ENCODE data around the gene CLCN2.

CLCN2 gene

GRCh38 chr3:184352149-184352785 is 9.1 kb downstream of the CLCN2 start:
- Histone ChIP-seq H3K27ac (ENCODE audit: insufficient read depth, low read depth, low read length, poor library complexity, severe bottlenecking) (no peak overlapping the region), H3K4me1 (ENCODE audit: control insufficient read depth, insufficient read depth, low read length) (peaks cover 14% of the 10 kb centered on the region), H3K4me3 (ENCODE audit: insufficient read depth, low read depth, low read length) (no peak overlapping the region), H3K27me3 (ENCODE audit: control insufficient read depth, insufficient read depth, low read length, poor library complexity, severe bottlenecking) (no peaks in the 10 kb centered on the region), H3K9me3 (ENCODE audit: control insufficient read depth, low read length) (no peaks in the 10 kb centered on the region), H3K36me3 (ENCODE audit: control insufficient read depth, insufficient read depth, low read length) (peaks cover 36% of the 10 kb centered on the region)
- WGBS, 2 experiments: 90 to 96% methylated on average over 15 of the region's 15 CpGs

GRCh38 chr3:184351511-184352148 is 9.8 kb downstream of the CLCN2 start:
- peaks cover 30% of the 10 kb centered on the region for H3K36me3 ChIP-seq (ENCODE audit: control insufficient read depth, insufficient read depth, low read length)
- no peaks in the 10 kb centered on the region for H3K9me3 ChIP-seq (ENCODE audit: control insufficient read depth, low read length)
- WGBS, 2 experiments: 74 to 75% methylated on average over 9 of the region's 9 CpGs
- peaks cover 14% of the 10 kb centered on the region for H3K4me1 ChIP-seq (ENCODE audit: control insufficient read depth, insufficient read depth, low read length)
- no peaks in the 10 kb centered on the region for H3K27me3 ChIP-seq (ENCODE audit: control insufficient read depth, insufficient read depth, low read length, poor library complexity, severe bottlenecking)
- H3K4me3 ChIP-seq (ENCODE audit: insufficient read depth, low read depth, low read length): no peak overlapping the region
- H3K27ac ChIP-seq (ENCODE audit: insufficient read depth, low read depth, low read length, poor library complexity, severe bottlenecking): no peak overlapping the region

GRCh38 chr3:184350618-184351017 is 10.8 kb downstream of the CLCN2 start:
- peaks cover 22% of the 10 kb centered on the region for H3K36me3 ChIP-seq (ENCODE audit: control insufficient read depth, insufficient read depth, low read length)
- 92 to 96% methylated on average over 6 of the region's 6 CpGs for WGBS, 2 experiments
- H3K27ac ChIP-seq (ENCODE audit: insufficient read depth, low read depth, low read length, poor library complexity, severe bottlenecking): no peak overlapping the region
- H3K4me3 ChIP-seq (ENCODE audit: insufficient read depth, low read depth, low read length): no peak overlapping the region
- H3K4me1 ChIP-seq (ENCODE audit: control insufficient read depth, insufficient read depth, low read length): peaks cover 21% of the 10 kb centered on the region
- H3K9me3 ChIP-seq (ENCODE audit: control insufficient read depth, low read length): no peaks in the 10 kb centered on the region
- H3K27me3 ChIP-seq (ENCODE audit: control insufficient read depth, insufficient read depth, low read length, poor library complexity, severe bottlenecking): no peaks in the 10 kb centered on the region

- Histone ChIP-seq H3K9me3 (ENCODE audit: control insufficient read depth, low read length) (no peaks in the 10 kb centered on the region), H3K36me3 (ENCODE audit: control insufficient read depth, insufficient read depth, low read length) (peaks cover 20% of the 10 kb centered on the region), H3K27ac (ENCODE audit: insufficient read depth, low read depth, low read length, poor library complexity, severe bottlenecking) (no peak overlapping the region), H3K27me3 (ENCODE audit: control insufficient read depth, insufficient read depth, low read length, poor library complexity, severe bottlenecking) (no peaks in the 10 kb centered on the region), H3K4me3 (ENCODE audit: insufficient read depth, low read depth, low read length) (no peak overlapping the region), H3K4me1 (ENCODE audit: control insufficient read depth, insufficient read depth, low read length) (peaks cover 29% of the 10 kb centered on the region)
- 90 to 92% methylated on average over 10 of the region's 10 CpGs for WGBS, 2 experiments
Measured at GRCh38 chr3:184349563-184350470, 11.6 kb downstream of the CLCN2 start.

GRCh38 chr3:184348057-184348382 is 13.4 kb downstream of the CLCN2 start:
- Histone ChIP-seq H3K4me3 (ENCODE audit: insufficient read depth, low read depth, low read length) (no peak overlapping the region), H3K36me3 (ENCODE audit: control insufficient read depth, insufficient read depth, low read length) (peaks cover 13% of the 10 kb centered on the region), H3K27me3 (ENCODE audit: control insufficient read depth, insufficient read depth, low read length, poor library complexity, severe bottlenecking) (no peaks in the 10 kb centered on the region), H3K27ac (ENCODE audit: insufficient read depth, low read depth, low read length, poor library complexity, severe bottlenecking) (no peak overlapping the region), H3K4me1 (ENCODE audit: control insufficient read depth, insufficient read depth, low read length) (peaks cover 36% of the 10 kb centered on the region), H3K9me3 (ENCODE audit: control insufficient read depth, low read length) (no peaks in the 10 kb centered on the region)
- 90 to 91% methylated on average over 4 of the region's 4 CpGs for WGBS, 2 experiments

GRCh38 chr3:184347321-184348056 is 13.9 kb downstream of the CLCN2 start:
- Histone ChIP-seq H3K36me3 (ENCODE audit: control insufficient read depth, insufficient read depth, low read length) (peaks cover 10% of the 10 kb centered on the region), H3K4me3 (ENCODE audit: insufficient read depth, low read depth, low read length) (no peak overlapping the region), H3K27ac (ENCODE audit: insufficient read depth, low read depth, low read length, poor library complexity, severe bottlenecking) (no peak overlapping the region), H3K4me1 (ENCODE audit: control insufficient read depth, insufficient read depth, low read length) (peaks cover 36% of the 10 kb centered on the region), H3K27me3 (ENCODE audit: control insufficient read depth, insufficient read depth, low read length, poor library complexity, severe bottlenecking) (no peaks in the 10 kb centered on the region), H3K9me3 (ENCODE audit: control insufficient read depth, low read length) (no peaks in the 10 kb centered on the region)
- WGBS, 2 experiments: 92 to 93% methylated on average over 12 of the region's 12 CpGs

- no peak overlapping the region for H3K27ac ChIP-seq (ENCODE audit: insufficient read depth, low read depth, low read length, poor library complexity, severe bottlenecking)
Measured at GRCh38 chr3:184346480-184347190, 14.8 kb downstream of the CLCN2 start.

GRCh38 chr3:184345317-184346144 is 15.9 kb downstream of the CLCN2 start:
- Histone ChIP-seq H3K27me3 (ENCODE audit: control insufficient read depth, insufficient read depth, low read length, poor library complexity, severe bottlenecking) (no peaks in the 10 kb centered on the region), H3K4me3 (ENCODE audit: insufficient read depth, low read depth, low read length) (no peak overlapping the region), H3K27ac (ENCODE audit: insufficient read depth, low read depth, low read length, poor library complexity, severe bottlenecking) (peak overlapping the region; percentile 38), H3K9me3 (ENCODE audit: control insufficient read depth, low read length) (no peaks in the 10 kb centered on the region), H3K4me1 (ENCODE audit: control insufficient read depth, insufficient read depth, low read length) (peaks cover 23% of the 10 kb centered on the region), H3K36me3 (ENCODE audit: control insufficient read depth, insufficient read depth, low read length) (peaks cover 9% of the 10 kb centered on the region)
- 21 to 24% methylated on average over 14 of the region's 14 CpGs for WGBS, 2 experiments

More at GRCh38 chr3:184346480-184347190, 14.8 kb downstream of the CLCN2 start:
- 96% methylated on average over 20 of the region's 20 CpGs for WGBS, 2 experiments
- peaks cover 13% of the 10 kb centered on the region for H3K36me3 ChIP-seq (ENCODE audit: control insufficient read depth, insufficient read depth, low read length)
- no peaks in the 10 kb centered on the region for H3K9me3 ChIP-seq (ENCODE audit: control insufficient read depth, low read length)
- H3K4me1 ChIP-seq (ENCODE audit: control insufficient read depth, insufficient read depth, low read length): peaks cover 31% of the 10 kb centered on the region
- no peaks in the 10 kb centered on the region for H3K27me3 ChIP-seq (ENCODE audit: control insufficient read depth, insufficient read depth, low read length, poor library complexity, severe bottlenecking)
- no peak overlapping the region for H3K4me3 ChIP-seq (ENCODE audit: insufficient read depth, low read depth, low read length)

Data from ectodermal cell (in vitro differentiated cells).